OCI-LY1 (cell line): Measurements from ENCODE around the gene CTNNA3.

Experiments used
- H2AFZ ChIP-seq: fragments of 200-600 bp; sonication (generic), shearing (Covaris generic); 2 replicates; pipeline ENCODE4 v1.6.0; 2014; ENCODE audit warnings: antibody characterized with exemption, mild to moderate bottlenecking, low read length
- H3F3A ChIP-seq: fragments of 200-600 bp; sonication (generic), shearing (Covaris generic); 2 replicates; pipeline ENCODE4 v1.6.0; 2014; ENCODE audit warnings: mild to moderate bottlenecking, antibody characterized with exemption, low read length, moderate library complexity; ENCODE audit not compliant: insufficient read depth
- H3K27ac ChIP-seq: fragments of 200-600 bp; sonication (generic); 2 replicates; pipeline ENCODE4 v1.5.1; 2014; ENCODE audit warnings: low read length, mixed run types, mild to moderate bottlenecking, low read depth; ENCODE audit not compliant: poor library complexity, severe bottlenecking
- H3K27me3 ChIP-seq: fragments of 200-600 bp; sonication (generic); 2 replicates; pipeline ENCODE4 v1.6.0; 2014; ENCODE audit warnings: antibody characterized with exemption, mild to moderate bottlenecking, low read length, moderate library complexity; ENCODE audit not compliant: insufficient read depth
- H3K36me3 ChIP-seq: fragments of 200-600 bp; sonication (generic); 2 replicates; pipeline ENCODE4 v1.6.1; 2014; ENCODE audit warnings: mild to moderate bottlenecking, antibody characterized with exemption, low read length, moderate library complexity, mixed read lengths; ENCODE audit not compliant: insufficient read depth
- H3K4me1 ChIP-seq: fragments of 200-600 bp; sonication (generic); 2 replicates; pipeline ENCODE4 v1.5.1; 2014; ENCODE audit warnings: mild to moderate bottlenecking, low read length, moderate library complexity; ENCODE audit not compliant: insufficient read depth, severe bottlenecking
- H3K4me2 ChIP-seq: fragments of 200-600 bp; sonication (generic), shearing (Covaris generic); 2 replicates; pipeline ENCODE4 v1.6.1; 2014; ENCODE audit warnings: low read length
- H3K4me3 ChIP-seq: fragments of 200-600 bp; sonication (generic); 2 replicates; pipeline ENCODE4 v1.5.1; 2014; ENCODE audit warnings: low read length, low read depth, mild to moderate bottlenecking, mixed read lengths; ENCODE audit not compliant: poor library complexity, severe bottlenecking
- H3K79me2 ChIP-seq: fragments of 200-600 bp; shearing (Covaris generic); 2 replicates; pipeline ENCODE4 v1.6.1; 2016; ENCODE audit warnings: mixed run types, low read length, mixed read lengths; ENCODE audit not compliant: insufficient read depth
- H3K9ac ChIP-seq: fragments of 200-600 bp; sonication (generic), shearing (Covaris generic); 2 replicates; pipeline ENCODE4 v1.6.1; 2014; ENCODE audit warnings: mild to moderate bottlenecking, low read length, mixed read lengths
- H3K9me2 ChIP-seq: fragments of 200-600 bp; sonication (generic), shearing (Covaris generic); 2 replicates; pipeline ENCODE4 v1.6.1; 2014; ENCODE audit warnings: low read depth, mild to moderate bottlenecking, low read length, mixed read lengths
- H3K9me3 ChIP-seq: fragments of 200-600 bp; shearing (Covaris generic); 2 replicates; pipeline ENCODE4 v1.6.1; 2014; ENCODE audit warnings: low read length, mixed read lengths
- H4K20me1 ChIP-seq: fragments of 200-600 bp; sonication (generic), shearing (Covaris generic); 2 replicates; pipeline ENCODE4 v1.6.0; 2016; ENCODE audit warnings: mild to moderate bottlenecking, low read length; ENCODE audit not compliant: insufficient read depth
- CTCF ChIP-seq: fragments of 200-600 bp; sonication (generic), shearing (Covaris generic); IDR thresholded peaks from 2 replicates; pipeline ENCODE4 v1.5.1; 2017; ENCODE audit warnings: mild to moderate bottlenecking, antibody characterized with exemption, low read length, moderate library complexity, mixed read lengths
- EZH2 ChIP-seq: fragments of 200-600 bp; sonication (generic), shearing (Covaris generic); IDR thresholded peaks from 2 replicates; pipeline ENCODE4 v1.8.0; 2017; ENCODE audit warnings: borderline replicate concordance, mixed run types, mild to moderate bottlenecking, antibody characterized with exemption, low read length, moderate library complexity, mixed read lengths

CTNNA3 gene

GRCh38 chr10:67302701-67303100 lies 393.3 kb downstream of the CTNNA3 start:
- no peaks in the 10 kb centered on the region for H3K9me2 ChIP-seq
- no peak for TF ChIP-seq CTCF
- no peak for TF ChIP-seq EZH2

GRCh38 chr10:67299761-67300160 lies 396.2 kb downstream of the CTNNA3 start:
- Histone ChIP-seq H3K27ac (no peak overlapping the region), H3K9me2 (no peaks in the 10 kb centered on the region), H4K20me1 (no peaks in the 10 kb centered on the region), H3K4me3 (no peak overlapping the region), H3K4me2 (no peak overlapping the region), H3K27me3 (no peaks in the 10 kb centered on the region), H3K4me1 (no peaks in the 10 kb centered on the region), H3F3A (no peaks in the 10 kb centered on the region), H3K79me2 (no peaks in the 10 kb centered on the region), H2AFZ (no peak overlapping the region), H3K9ac (no peak overlapping the region), H3K36me3 (no peaks in the 10 kb centered on the region), H3K9me3 (no peaks in the 10 kb centered on the region)
- no peak for TF ChIP-seq EZH2
- no peak for TF ChIP-seq CTCF

More at GRCh38 chr10:67302701-67303100, 393.3 kb downstream of the CTNNA3 start:
- no peaks in the 10 kb centered on the region for H3F3A ChIP-seq
- no peaks in the 10 kb centered on the region for H4K20me1 ChIP-seq
- no peaks in the 10 kb centered on the region for H3K79me2 ChIP-seq
- H3K4me1 ChIP-seq = no peaks in the 10 kb centered on the region
- no peaks in the 10 kb centered on the region for H3K9me3 ChIP-seq
- H3K27ac ChIP-seq = no peak overlapping the region
- H3K4me3 ChIP-seq = no peak overlapping the region
- no peaks in the 10 kb centered on the region for H3K36me3 ChIP-seq
- H3K27me3 ChIP-seq = no peaks in the 10 kb centered on the region
- H2AFZ ChIP-seq = no peak overlapping the region
- H3K4me2 ChIP-seq = no peak overlapping the region
- H3K9ac ChIP-seq = no peak overlapping the region

- H3K4me3 ChIP-seq = no peak overlapping the region
- H3K27ac ChIP-seq = no peak overlapping the region
- H3K4me2 ChIP-seq = no peak overlapping the region
- H3K9ac ChIP-seq = no peak overlapping the region
- no peaks in the 10 kb centered on the region for H3K36me3 ChIP-seq
- no peaks in the 10 kb centered on the region for H3K9me3 ChIP-seq
- H3K4me1 ChIP-seq = no peaks in the 10 kb centered on the region
- no peaks in the 10 kb centered on the region for H3K9me2 ChIP-seq
- H2AFZ ChIP-seq = no peak overlapping the region
- H3K27me3 ChIP-seq = no peaks in the 10 kb centered on the region
- no peaks in the 10 kb centered on the region for H4K20me1 ChIP-seq
- H3K79me2 ChIP-seq = no peaks in the 10 kb centered on the region
- TF ChIP-seq EZH2 (no peak), CTCF (no peak)
- H3F3A ChIP-seq = no peaks in the 10 kb centered on the region
These were observed 398.3 kb downstream of the CTNNA3 start for GRCh38 chr10:67297637-67298181.
